Measurements from ENCODE around the gene CYP24A1.

CYP24A1 gene

DNA sequence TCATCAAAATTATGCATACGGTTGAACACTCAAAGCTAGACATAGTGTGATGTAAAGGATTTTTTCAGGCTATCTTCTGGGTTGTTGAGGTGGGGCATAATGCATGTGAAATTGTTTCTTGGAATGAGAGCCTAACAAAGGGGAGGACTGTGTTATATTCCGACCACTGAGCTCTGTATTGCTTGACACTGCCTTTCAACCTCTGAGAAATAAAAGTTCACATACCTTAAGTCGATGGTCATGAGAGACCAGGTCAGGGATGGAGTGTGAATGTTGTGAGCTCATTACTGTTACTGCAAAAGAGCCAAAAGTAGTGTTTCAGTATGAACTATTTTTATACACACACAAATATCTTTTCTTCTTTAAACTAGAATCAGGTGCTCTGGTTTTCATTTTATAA lies 39.1 kb upstream of the CYP24A1 start:
- WGBS (ENCODE audit: insufficient coverage, insufficient read length): no CpG with 5 or more reads among the region's 3 CpGs
- no peaks in the 10 kb centered on the region for H3K9me3 ChIP-seq (ENCODE audit: control insufficient read depth, insufficient read depth, low read length)
- no peaks in the 10 kb centered on the region for H3K27me3 ChIP-seq (ENCODE audit: control insufficient read depth, insufficient read depth, low read length)
- H3K4me1 ChIP-seq (ENCODE audit: control insufficient read depth, insufficient read depth, low read length): no peaks in the 10 kb centered on the region
- no peak overlapping the region for H3K4me3 ChIP-seq (ENCODE audit: low read length)
- DNase-seq (ENCODE audit: low read depth, low spot score): no peak
- no peaks in the 10 kb centered on the region for H3K36me3 ChIP-seq (ENCODE audit: control insufficient read depth, insufficient read depth, low read length)
- H3K27ac ChIP-seq (ENCODE audit: low read length): no peak overlapping the region

DNA sequence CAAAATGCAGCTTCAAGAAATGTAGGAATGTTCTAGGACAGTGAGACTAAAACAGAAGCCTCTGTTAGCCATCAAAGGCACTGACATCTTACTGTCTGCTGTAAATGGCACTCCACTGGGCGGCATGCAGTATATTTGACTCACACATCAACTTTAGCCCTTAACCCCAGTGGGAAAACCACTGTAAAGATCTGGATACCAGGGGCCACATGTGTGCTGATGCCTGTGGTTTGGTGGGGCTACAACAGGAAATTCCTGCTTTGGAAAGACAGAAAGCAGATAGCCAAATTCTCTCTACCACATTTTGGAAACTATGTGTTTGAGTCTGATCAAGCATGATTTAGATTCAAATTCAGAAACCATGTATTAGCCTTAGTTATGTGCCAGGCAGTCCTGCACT lies 38.4 kb upstream of the CYP24A1 start:
- no CpG with 5 or more reads among the region's 1 CpG for WGBS (ENCODE audit: insufficient coverage, insufficient read length)
- no peaks in the 10 kb centered on the region for H3K4me1 ChIP-seq (ENCODE audit: control insufficient read depth, insufficient read depth, low read length)
- DNase-seq (ENCODE audit: low read depth, low spot score): no peak
- H3K9me3 ChIP-seq (ENCODE audit: control insufficient read depth, insufficient read depth, low read length): no peaks in the 10 kb centered on the region
- H3K27me3 ChIP-seq (ENCODE audit: control insufficient read depth, insufficient read depth, low read length): no peaks in the 10 kb centered on the region
- no peak overlapping the region for H3K4me3 ChIP-seq (ENCODE audit: low read length)
- no peaks in the 10 kb centered on the region for H3K36me3 ChIP-seq (ENCODE audit: control insufficient read depth, insufficient read depth, low read length)
- H3K27ac ChIP-seq (ENCODE audit: low read length): no peak overlapping the region

DNA sequence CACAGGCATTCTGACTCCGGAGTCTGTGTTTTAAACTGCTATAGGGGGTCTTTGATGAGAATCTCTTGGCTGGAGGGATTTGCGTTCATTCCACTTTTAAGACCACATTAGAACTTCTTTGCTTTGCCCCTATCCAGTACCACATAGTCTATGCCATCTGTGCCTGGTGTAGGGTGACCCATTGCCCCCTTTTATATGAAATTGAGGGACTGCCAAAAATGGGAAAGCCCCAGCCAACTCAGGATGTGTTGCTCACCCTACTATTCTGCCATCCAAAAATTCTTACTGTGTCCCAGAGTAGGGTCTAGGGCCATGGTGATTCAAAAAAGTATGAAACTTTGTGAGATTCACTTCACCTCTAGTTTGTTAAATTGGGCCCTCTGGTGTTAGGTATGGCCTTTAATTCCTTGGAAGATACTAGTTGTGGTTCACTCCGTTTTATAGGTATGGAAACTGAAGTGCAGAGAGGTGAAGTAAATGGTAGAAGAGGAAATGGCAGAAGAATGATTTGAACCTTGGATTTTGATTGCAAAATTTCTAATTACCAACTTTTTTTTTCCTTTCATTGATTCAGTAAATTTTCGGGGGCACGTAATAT lies 35.5 kb upstream of the CYP24A1 start:
- no peak overlapping the region; the same call in 1 of the 2 replicates for H3K4me3 ChIP-seq (ENCODE audit: low read length)
- WGBS (ENCODE audit: insufficient coverage, insufficient read length): no CpG with 5 or more reads among the region's 5 CpGs
- no peak for DNase-seq (ENCODE audit: low read depth, low spot score)
- H3K9me3 ChIP-seq (ENCODE audit: control insufficient read depth, insufficient read depth, low read length): no peaks in the 10 kb centered on the region
- no peak overlapping the region for H3K27ac ChIP-seq (ENCODE audit: low read length)
- no peaks in the 10 kb centered on the region for H3K36me3 ChIP-seq (ENCODE audit: control insufficient read depth, insufficient read depth, low read length)
- no peaks in the 10 kb centered on the region for H3K27me3 ChIP-seq (ENCODE audit: control insufficient read depth, insufficient read depth, low read length)
- no peaks in the 10 kb centered on the region; the same call in 1 of the 2 replicates for H3K4me1 ChIP-seq (ENCODE audit: control insufficient read depth, insufficient read depth, low read length)

DNA sequence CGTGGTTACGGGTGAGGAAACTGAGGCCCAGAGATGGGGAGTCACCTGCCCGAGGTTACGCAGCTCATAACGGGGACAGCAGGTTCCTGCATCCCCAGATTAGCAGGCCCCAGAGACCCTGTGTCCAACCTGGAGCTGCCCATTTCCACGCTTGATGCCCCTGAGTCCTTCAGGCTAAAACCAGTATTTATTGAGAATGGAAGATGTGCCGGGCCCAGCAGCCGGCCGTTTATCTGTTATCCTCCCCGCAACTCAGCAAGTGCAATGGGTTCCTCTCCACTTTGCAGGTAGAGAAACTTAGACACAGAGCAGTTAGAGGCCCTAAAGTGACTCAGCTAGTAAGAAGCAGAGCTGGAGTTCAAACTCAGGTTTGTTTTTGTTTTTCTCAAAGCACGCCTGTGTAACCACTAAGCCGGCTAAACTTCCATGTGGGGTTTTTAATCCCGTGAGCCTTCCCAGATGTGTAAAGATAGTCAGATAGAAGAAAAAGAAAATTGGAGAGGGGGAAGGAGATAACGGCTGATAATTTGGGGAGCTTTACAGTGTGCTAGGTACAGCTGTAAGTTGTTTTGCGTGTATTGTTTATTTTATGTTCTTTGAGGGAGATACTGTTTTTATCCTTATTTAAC lies 34.9 kb upstream of the CYP24A1 start:
- Histone ChIP-seq H3K27me3 (ENCODE audit: control insufficient read depth, insufficient read depth, low read length) (no peaks in the 10 kb centered on the region), H3K4me3 (ENCODE audit: low read length) (peak overlapping the region; percentile 96), H3K27ac (ENCODE audit: low read length) (no peak overlapping the region), H3K9me3 (ENCODE audit: control insufficient read depth, insufficient read depth, low read length) (no peaks in the 10 kb centered on the region), H3K36me3 (ENCODE audit: control insufficient read depth, insufficient read depth, low read length) (no peaks in the 10 kb centered on the region), H3K4me1 (ENCODE audit: control insufficient read depth, insufficient read depth, low read length) (no peaks in the 10 kb centered on the region; the same call in 1 of the 2 replicates)
- no peak for DNase-seq (ENCODE audit: low read depth, low spot score)
- 100% methylated on average over 1 of the region's 15 CpGs for whole genome bisulfite sequencing (ENCODE audit: insufficient coverage, insufficient read length)

DNA sequence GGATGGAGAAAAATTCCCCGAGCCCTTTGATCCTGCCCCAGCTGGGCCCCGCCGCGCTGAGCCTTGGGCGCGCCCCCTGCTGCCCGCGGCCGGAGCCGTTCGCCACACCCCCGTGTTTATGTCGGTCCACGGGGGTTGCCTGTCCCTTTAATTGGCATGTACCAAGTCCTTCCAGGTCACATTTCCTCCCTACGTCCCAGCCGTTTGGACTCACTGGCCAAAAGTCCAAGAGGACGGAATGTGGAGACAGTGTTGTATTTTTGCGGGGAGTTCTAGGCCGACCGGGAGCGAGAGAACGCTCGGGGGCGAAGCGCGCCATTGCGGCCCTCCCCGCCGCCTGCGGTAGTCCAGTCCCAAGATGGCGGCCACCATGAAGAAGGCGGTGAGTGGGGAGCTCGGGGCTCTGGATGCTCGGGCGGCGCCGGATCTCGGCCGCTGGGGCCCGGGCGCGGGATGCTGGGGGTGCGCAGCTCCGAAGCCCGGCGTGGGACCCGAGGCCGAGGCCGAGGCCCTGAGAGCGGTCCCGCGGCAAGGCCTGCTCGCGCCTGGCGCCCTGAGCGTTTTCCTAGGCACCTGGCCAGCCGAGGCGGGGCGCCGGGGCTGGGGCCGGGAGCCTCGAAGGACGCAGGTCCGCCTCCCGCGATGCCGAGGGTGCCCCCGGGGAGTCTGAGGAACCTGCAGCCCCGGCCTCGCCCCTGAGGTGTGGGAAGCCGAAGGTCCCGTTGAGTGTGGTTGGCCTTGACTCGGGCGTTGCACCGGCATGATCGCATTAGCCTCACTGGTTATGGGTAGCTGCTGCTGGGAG lies 34.2 kb upstream of the CYP24A1 start, which contains the start of gene PFDN4:
TSS of gene PFDN4 (plus strand) at position 345 of the 805 bp plus-strand sequence. CDS start at position 359, 14 bp downstream.
- H3K27me3 ChIP-seq (ENCODE audit: control insufficient read depth, insufficient read depth, low read length): no peaks in the 10 kb centered on the region

DNA sequence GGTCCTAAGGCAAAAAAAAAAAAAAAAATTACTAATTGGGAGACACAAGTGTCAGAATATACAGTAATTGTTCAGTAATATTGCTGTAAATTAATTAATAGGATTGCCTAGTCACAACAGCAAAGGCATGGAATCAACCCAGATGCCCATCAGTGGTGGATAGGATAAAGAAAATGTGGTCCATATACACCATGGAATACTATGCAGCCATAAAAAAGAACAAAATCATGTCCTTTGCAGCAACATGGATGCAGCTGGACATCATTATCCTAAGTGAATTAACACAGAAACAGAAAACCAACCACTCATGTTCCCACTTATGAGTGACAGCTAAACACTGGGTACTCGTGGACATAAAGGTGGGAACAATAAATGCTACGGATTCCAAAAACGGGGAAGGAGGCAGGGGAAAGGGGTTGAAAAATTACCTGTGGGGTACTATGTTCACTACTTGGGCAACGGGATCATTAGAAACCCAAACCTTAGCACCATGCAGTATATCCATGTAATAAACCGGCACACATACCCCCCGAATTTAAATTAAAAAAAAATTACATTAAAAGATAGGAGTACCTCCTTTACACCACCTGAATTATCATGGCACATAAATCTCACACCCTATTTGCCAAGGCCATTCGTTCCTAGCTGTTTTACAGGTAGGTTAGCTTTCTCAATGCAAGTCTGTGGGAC lies 33.4 kb upstream of the CYP24A1 start:
- H3K4me3 ChIP-seq (ENCODE audit: low read length): peak overlapping the region; percentile 96; the same call in 1 of the 2 replicates
- no peak overlapping the region for H3K27ac ChIP-seq (ENCODE audit: low read length)
- no CpG with 5 or more reads among the region's 7 CpGs for WGBS (ENCODE audit: insufficient coverage, insufficient read length)
- DNase-seq (ENCODE audit: low read depth, low spot score): no peak
- H3K36me3 ChIP-seq (ENCODE audit: control insufficient read depth, insufficient read depth, low read length): no peaks in the 10 kb centered on the region
- H3K4me1 ChIP-seq (ENCODE audit: control insufficient read depth, insufficient read depth, low read length): no peaks in the 10 kb centered on the region; the same call in 1 of the 2 replicates
- H3K27me3 ChIP-seq (ENCODE audit: control insufficient read depth, insufficient read depth, low read length): no peaks in the 10 kb centered on the region
- H3K9me3 ChIP-seq (ENCODE audit: control insufficient read depth, insufficient read depth, low read length): no peaks in the 10 kb centered on the region

More for the DNA sequence above, 34.2 kb upstream of the CYP24A1 start, which contains the start of gene PFDN4:
- Histone ChIP-seq H3K4me3 (ENCODE audit: low read length) (peak within 1 kb of the TSS; percentile 96), H3K27ac (ENCODE audit: low read length) (no peak within 1 kb of the TSS), H3K9me3 (ENCODE audit: control insufficient read depth, insufficient read depth, low read length) (no peaks in the 10 kb centered on the region), H3K36me3 (ENCODE audit: control insufficient read depth, insufficient read depth, low read length) (no peaks in the 10 kb centered on the region), H3K4me1 (ENCODE audit: control insufficient read depth, insufficient read depth, low read length) (no peaks in the 10 kb centered on the region; the same call in 1 of the 2 replicates)
- no peak for DNase-seq (ENCODE audit: low read depth, low spot score)
- no CpG with 5 or more reads among the region's 76 CpGs for WGBS (ENCODE audit: insufficient coverage, insufficient read length)

DNA sequence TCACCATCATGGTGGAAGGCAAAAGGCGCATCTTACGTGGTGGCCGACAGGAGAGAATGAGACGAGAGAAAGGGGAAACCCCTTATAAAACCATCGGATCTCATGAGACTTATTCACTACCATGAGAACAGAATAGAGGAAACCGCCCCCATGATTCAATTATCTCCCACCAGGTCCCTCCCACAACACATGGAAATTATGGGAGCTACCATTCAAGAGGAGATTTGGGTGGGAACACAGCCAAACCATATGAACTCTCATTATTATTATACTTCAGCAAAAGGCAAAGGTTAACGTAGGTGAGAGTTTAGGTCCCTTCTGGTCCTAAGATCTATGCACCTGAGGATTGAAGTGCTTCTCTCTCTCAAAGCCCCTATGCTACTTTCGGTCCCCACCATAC lies 31.7 kb upstream of the CYP24A1 start:
- Histone ChIP-seq H3K27me3 (ENCODE audit: control insufficient read depth, insufficient read depth, low read length) (no peaks in the 10 kb centered on the region), H3K27ac (ENCODE audit: low read length) (no peak overlapping the region), H3K36me3 (ENCODE audit: control insufficient read depth, insufficient read depth, low read length) (no peaks in the 10 kb centered on the region), H3K9me3 (ENCODE audit: control insufficient read depth, insufficient read depth, low read length) (no peaks in the 10 kb centered on the region), H3K4me3 (ENCODE audit: low read length) (no peak overlapping the region), H3K4me1 (ENCODE audit: control insufficient read depth, insufficient read depth, low read length) (no peaks in the 10 kb centered on the region; the same call in 1 of the 2 replicates)
- DNase-seq (ENCODE audit: low read depth, low spot score): no peak
- WGBS (ENCODE audit: insufficient coverage, insufficient read length): no CpG with 5 or more reads among the region's 8 CpGs

DNA sequence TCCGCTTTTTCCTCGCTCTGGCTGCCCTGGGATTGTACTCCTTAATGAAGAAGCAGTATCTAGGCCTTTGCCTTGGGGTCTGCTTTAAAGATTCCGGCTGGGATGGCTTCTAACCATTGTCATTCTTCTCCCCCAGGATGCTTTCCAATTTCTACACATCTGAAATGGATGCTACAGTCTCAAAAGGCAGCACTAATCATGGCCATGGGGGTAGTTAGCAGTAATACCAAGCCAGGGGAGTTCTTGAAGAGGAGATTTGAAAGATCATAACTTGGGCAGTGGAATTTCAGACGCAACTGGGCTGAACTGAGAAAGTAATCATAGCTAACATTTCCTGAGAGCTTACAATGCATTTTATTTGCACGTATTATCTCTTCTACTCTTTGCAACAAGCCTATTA lies 30.7 kb upstream of the CYP24A1 start:
- Histone ChIP-seq H3K9me3 (ENCODE audit: control insufficient read depth, insufficient read depth, low read length) (no peaks in the 10 kb centered on the region), H3K27ac (ENCODE audit: low read length) (no peak overlapping the region), H3K4me1 (ENCODE audit: control insufficient read depth, insufficient read depth, low read length) (no peaks in the 10 kb centered on the region; the same call in 1 of the 2 replicates), H3K27me3 (ENCODE audit: control insufficient read depth, insufficient read depth, low read length) (no peaks in the 10 kb centered on the region), H3K36me3 (ENCODE audit: control insufficient read depth, insufficient read depth, low read length) (no peaks in the 10 kb centered on the region), H3K4me3 (ENCODE audit: low read length) (no peak overlapping the region)
- no peak for DNase-seq (ENCODE audit: low read depth, low spot score)
- WGBS (ENCODE audit: insufficient coverage, insufficient read length): no CpG with 5 or more reads among the region's 5 CpGs

DNA sequence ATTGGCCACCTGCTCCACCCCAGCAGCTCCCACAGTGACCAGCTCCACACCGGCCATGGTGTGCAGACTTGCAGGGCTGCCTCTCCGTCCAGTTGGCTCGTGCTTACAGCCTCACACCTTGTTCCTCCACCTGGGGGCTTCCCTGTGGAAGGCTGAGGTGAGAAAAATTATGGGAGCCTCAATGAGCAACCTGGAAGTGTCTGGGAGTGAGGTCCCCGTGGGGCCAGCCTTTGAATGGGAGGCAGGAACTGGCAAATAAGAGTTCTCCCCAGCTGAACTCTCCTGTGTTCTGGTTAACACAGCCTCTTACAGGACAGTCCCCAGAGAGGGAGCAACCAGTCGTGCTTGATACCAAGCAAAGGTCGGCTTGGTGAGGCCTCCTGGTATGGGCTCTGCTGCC lies 30.3 kb upstream of the CYP24A1 start:
- Histone ChIP-seq H3K4me1 (ENCODE audit: control insufficient read depth, insufficient read depth, low read length) (no peaks in the 10 kb centered on the region; the same call in 1 of the 2 replicates), H3K4me3 (ENCODE audit: low read length) (no peak overlapping the region)
- no CpG with 5 or more reads among the region's 6 CpGs for WGBS (ENCODE audit: insufficient coverage, insufficient read length)

DNA sequence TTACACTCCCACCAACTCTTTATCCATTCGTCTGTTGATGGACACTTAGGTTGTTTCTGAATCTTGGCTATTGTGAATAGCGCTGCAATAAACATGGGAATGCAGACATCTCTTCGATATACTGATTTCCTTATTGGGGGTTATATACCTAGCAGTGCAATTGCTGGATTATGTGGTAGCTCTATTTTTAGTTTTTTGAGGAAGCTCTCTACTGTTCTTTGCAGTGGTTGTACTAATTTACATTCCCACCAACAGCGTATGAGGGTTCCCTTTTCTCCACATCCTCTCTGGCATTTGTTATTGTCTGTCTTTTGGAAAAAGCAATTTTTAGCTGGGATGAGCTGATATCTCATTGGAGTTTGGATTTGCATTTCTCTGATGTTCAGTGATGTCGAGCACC lies 29.5 kb upstream of the CYP24A1 start:
- WGBS (ENCODE audit: insufficient coverage, insufficient read length): no CpG with 5 or more reads among the region's 5 CpGs
- Histone ChIP-seq H3K27ac (ENCODE audit: low read length) (no peak overlapping the region), H3K4me3 (ENCODE audit: low read length) (no peak overlapping the region), H3K36me3 (ENCODE audit: control insufficient read depth, insufficient read depth, low read length) (no peaks in the 10 kb centered on the region), H3K27me3 (ENCODE audit: control insufficient read depth, insufficient read depth, low read length) (no peaks in the 10 kb centered on the region), H3K9me3 (ENCODE audit: control insufficient read depth, insufficient read depth, low read length) (no peaks in the 10 kb centered on the region), H3K4me1 (ENCODE audit: control insufficient read depth, insufficient read depth, low read length) (no peaks in the 10 kb centered on the region; the same call in 1 of the 2 replicates)
- DNase-seq (ENCODE audit: low read depth, low spot score): no peak

More for the DNA sequence above, 30.3 kb upstream of the CYP24A1 start:
- H3K36me3 ChIP-seq (ENCODE audit: control insufficient read depth, insufficient read depth, low read length): no peaks in the 10 kb centered on the region
- no peak for DNase-seq (ENCODE audit: low read depth, low spot score)
- H3K9me3 ChIP-seq (ENCODE audit: control insufficient read depth, insufficient read depth, low read length): no peaks in the 10 kb centered on the region
- no peak overlapping the region for H3K27ac ChIP-seq (ENCODE audit: low read length)
- no peaks in the 10 kb centered on the region for H3K27me3 ChIP-seq (ENCODE audit: control insufficient read depth, insufficient read depth, low read length)
